NCI-H2029 (cell line): ENCODE data around the gene GSTM5.
"Not testable (repeated sequence)": the region's sequence is repeated elsewhere in the genome, so short reads cannot be mapped to it uniquely, and the experiment has no call there.

Source experiments
- DNase-seq: peaks from one replicate; lab custom pipeline; 2025; lab: John Stamatoyannopoulos, UW

The GSTM5 gene

GRCh38 chr1:109728870-109729269, 16.8 kb downstream of the GSTM5 start:
- DNase-seq = no peak

DNA sequence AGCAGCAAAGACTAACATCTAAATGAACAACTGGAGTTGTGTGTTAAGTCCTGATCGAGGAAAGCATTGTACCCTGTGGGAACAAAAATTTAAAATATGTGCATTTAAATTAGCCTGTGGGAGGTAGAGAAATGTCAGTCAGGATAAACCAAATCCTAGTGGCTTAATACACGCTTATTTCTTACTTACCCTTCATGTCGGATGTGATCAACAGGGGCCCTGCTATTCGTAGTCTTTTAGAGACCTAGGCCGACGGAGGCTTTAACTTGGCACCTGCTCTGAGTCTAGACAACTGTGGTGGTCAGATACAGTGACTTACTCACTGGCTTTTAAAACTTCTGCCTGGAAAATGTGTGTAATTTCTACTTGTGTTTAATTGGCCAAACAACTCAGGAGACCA, 18.6 kb downstream of the GSTM5 start:
- DNase-seq = no peak

DNA sequence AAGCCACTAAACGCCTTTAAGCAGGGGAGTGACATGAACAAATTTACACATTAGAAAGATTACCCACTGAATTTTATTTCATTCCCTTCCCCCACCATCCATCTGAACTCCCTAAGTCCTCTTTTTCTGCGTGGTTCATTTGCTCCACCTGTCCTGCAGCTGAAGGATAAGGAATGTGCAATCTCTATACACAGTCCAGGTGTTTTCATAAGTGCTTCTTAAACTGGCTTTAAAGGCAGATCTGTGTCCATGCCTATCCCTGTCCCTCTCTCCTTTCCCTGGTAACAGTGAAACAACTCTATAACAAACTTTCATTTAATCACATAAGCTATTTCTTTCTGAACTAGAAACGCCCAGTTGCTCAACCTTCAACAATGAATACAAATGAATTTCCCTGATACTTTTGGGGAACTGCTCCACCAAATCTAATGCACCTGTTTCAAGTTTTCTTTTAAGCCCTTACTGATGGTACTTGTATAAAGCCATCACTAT, 20.4 kb downstream of the GSTM5 start:
- DNase-seq = no peak

DNA sequence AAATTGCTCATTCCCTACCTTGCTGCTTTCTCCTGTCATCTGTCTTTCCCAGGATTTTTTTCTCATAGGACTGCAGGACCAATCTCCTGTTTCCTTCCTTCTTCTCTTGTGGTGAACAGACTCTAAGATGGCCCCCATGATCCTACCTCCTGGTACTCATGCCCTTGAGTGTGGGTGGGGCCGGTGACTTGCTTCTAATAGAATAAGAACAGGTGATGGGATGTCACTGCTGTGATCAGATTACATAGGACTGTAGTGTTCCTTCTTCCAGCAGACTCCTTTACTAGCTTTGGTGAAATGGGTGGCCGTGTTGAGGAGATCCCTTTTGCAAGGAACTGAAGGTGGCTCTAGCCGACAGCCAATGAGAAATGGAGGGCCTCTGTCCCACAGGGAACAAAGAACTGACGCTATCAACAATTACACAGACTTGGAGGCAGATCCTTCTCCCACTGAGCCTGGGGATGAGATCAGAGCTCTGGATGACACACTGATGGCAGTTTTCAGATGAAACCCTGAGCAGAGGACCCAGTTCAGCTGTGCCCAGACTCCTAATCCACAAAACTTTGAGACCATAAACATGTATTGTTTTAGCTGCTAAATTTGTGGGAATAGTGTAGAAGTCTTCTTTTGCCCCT, 21.3 kb downstream of the GSTM5 start:
- no peak for DNase-seq

DNA sequence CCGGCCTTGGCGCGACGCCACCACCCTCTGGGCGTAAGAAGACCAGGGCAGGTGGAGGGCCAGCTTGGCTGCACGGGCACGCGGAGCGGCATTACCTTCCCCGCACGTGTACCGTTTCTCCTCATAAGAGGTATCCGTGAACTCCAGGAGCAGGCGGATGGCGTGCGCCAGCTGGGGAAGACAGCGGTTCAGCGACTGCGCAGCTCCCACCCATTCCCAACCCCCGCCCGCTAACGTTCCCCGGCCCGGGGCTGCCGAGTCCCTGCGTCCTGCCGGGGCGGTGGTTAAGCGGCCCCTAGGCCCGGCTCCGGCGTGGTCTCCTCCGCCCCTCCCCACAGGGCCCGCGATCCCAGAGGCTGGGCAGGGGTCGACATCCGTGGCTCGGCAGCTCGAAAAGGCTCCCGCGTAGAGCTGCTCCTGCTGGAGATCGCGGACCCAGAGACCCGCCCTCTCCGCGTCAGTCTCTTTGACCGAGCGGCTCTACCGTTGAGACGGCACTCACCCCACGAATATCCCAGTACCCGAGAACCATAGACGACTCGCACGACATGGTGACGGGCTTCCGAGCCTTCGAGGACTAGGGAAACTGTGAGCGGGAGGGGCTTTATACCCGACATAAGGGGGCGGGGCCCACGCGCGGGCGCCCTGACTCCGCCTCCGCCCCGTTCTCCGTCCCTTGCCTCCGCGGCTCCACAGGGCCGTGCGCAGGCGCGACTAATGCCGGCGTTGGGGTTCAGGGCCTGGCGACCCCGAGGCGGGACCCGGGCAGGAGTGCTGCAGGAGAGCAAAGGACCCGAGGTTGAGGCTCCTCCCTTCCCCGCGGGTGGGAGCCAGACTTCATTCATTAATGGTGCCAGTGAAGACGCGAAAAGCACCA, 27.9 kb downstream of the GSTM5 start:
- DNase-seq = peak; percentile 14

DNA sequence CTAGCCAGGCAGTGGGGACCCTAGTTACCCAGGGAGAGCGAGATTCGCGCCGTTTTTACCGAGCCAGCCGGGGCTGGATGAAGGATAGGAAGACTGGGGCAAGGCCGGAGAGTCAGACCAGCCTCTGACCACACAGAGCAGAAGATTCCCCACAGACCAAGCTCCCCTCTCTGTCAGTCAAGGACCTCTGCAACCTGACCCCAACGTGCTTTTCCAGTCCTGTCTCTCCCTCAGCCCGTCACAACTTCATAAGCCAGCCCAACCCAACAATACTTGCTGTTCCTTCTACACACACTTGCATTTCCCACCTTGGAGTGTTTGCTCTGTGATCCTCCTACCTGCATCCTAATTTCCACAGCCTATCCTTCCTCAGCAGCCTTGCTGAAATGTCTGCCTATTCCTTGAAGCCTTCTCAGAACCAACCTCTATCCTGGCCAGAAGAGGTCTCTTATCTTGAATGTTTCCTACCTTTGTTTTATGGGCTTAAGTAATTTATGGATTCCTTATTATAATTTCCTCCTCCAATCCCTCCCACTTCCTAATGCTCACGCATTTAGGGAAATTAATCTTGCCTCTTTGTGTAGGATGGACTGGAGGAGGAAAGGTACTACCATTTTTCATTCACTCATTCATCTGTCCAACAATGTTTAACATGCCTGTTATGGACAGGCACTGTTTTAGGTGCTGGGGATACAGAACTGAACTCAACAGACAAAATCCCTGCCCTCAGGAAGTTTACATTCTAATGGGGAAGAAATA, 28.7 kb downstream of the GSTM5 start, which contains the start of gene GSTM3:
Gene GSTM3, minus strand, starts transcription at position 424 of the 759 bp plus-strand sequence. CDS start 751 bp downstream, outside the sequence.
- no peak for DNase-seq

DNA sequence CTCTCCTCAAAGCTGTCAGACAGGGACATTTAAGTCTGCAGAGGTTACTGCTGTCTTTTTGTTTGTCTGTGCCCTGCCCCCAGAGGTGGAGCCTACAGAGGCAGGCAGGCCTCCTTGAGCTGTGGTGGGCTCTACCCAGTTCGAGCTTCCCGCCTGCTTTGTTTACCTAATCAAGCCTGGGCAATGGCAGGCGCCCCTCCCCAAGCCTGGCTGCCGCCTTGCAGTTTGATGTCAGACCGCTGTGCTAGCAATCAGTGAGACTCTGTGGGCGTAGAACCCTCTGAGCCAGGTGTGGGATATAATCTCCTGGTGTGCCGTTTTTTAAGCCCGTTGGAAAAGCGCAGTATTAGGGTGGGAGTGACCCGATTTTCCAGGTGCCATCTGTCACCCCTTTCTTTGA, 36.3 kb downstream of the GSTM5 start:
- not testable (repeated sequence) for DNase-seq

GRCh38 chr1:109749221-109749620, 37.2 kb downstream of the GSTM5 start:
- no peak for DNase-seq

GRCh38 chr1:109750241-109750882, 38.3 kb downstream of the GSTM5 start:
- no peak for DNase-seq

- no peak for DNase-seq
These were observed 38.9 kb downstream of the GSTM5 start for GRCh38 chr1:109750920-109751319.

GRCh38 chr1:109751531-109752260, 39.6 kb downstream of the GSTM5 start:
- DNase-seq = no peak

DNA sequence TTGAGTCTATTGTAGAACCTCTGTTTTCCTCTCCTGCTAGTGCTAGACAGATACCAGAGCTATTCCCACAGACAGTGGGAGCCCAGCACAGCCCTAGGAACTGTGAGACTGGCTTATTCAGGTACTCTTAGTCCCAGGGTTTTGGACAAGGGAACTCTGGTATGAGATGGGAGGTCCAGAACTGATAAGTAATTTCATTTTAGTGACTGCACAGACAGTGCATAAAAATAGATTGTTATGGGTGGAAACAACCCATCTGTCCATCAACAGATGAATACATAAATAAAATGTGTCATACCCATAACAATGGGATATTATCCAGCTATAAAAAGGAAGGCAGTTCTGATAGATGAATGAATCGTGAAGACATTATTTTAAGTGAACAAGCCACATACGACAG, 42.7 kb downstream of the GSTM5 start:
- no peak for DNase-seq

DNA sequence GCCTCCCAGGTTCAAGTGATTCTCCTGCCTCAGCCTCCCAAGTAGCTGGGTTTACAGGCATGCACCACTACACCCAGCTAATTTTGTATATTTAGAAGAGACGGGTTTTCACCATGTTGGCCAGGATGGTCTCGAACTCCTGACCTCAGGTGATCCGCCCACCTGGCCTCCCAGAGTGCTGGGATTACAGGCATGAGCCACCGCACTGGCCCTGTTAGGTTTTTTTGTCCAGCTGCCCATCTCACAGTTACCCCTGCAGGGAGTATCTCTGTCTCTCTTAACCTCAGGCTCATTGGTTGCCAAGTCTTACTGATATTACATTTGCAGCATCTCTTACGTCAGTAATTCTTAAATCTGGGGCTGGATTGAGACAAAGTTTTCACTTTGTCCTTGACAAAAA, 44.3 kb downstream of the GSTM5 start:
- DNase-seq = not testable (repeated sequence)

GRCh38 chr1:109756848-109757521, 44.9 kb downstream of the GSTM5 start:
- DNase-seq = no peak

DNA sequence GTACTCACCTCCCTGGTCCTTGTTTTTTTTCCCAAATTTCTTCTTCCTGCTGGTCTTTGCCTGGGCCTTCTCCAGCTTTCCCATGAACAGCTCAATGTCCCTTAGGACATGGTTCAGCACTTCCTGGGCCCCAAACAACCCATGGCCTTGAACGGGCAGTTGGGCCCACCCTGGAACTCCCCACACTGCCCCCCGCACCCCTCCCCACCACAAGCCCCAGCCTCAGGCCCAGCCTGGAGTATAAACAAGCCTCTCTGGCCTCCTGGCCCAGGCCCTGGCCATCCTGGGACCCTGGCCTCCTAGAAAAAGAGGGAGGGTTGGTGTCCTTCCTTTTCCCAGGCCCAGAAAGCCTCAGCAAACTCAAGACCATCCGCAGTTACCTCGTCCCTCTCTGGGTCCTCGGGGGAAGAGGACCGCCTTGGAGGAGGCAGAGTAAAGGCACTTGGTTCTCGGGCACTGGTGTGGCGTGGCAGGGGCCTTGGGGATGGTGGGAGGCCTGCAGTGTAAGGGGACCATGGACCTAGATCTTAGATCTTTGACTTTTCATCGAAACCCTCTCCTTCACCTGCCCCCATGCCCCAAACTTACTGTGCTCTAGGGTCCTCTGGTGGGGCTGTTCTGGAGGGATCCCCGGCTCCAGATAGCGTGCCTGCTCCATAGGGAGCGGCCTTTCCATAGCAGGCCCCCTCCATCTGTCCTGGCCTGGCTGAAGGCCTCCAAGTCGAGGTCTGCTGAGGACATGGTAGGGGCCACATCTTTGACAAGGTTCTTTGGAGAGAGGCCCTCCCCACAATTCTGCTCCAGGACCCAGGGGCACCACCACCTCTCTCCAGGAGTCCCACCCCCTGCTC, 46.1 kb downstream of the GSTM5 start:
- DNase-seq = no peak

GRCh38 chr1:109759513-109760334, 47.7 kb downstream of the GSTM5 start:
- DNase-seq = no peak

- DNase-seq = no peak
These were observed 48.7 kb downstream of the GSTM5 start for GRCh38 chr1:109760581-109761226.
